Measurements from ENCODE around the gene RNF113B.

RNF113B gene

GRCh38 chr13:98203646-98204326 lies 26.7 kb upstream of the RNF113B start:
- DNase-seq = no peak

DNA sequence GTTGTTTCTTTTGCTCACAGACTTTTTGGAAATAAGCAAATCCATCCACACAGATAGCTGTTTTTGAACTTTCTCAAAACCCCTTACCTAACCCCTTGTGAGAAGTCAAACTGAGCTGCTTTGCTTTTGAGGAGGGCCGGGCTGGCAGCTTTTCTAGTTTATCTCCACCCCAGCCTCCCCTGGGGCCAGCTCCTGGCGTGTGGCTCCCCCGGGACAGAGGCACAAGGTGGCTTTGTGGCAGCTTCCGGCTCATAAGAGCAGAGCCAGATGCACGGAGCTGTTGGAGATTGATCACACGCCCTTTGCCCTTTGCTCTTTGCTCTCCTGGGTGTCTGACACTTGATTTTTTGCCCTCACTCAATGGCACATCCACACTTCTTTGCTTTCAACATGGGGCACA lies 24.9 kb upstream of the RNF113B start:
- no peak for DNase-seq

- DNase-seq = no peak
These were observed 24.1 kb upstream of the RNF113B start for GRCh38 chr13:98201189-98201588.

- DNase-seq = no peak
These were observed 23.3 kb upstream of the RNF113B start for GRCh38 chr13:98200211-98200878.

- DNase-seq = no peak
These were observed 22.4 kb upstream of the RNF113B start for GRCh38 chr13:98199480-98199879.

DNA sequence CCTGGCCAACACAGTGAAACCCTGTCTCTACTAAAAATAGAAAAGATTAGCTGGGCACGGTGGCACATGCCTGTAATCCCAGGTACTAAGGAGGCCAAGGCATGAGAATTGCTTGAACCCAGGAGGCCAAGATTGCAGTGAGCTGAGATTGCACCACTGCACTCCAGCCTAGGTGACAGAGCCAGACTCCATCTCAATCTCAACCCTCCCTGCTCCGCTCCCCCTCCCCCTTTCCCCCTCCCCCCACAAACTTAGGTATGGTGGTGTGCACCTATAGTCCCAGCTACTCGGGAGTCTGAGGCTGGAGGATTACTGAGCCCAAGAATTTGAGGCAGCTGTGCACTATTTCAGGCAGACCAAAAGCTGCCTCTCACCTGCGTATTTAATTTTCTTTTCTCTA lies 21.6 kb upstream of the RNF113B start:
- no peak for DNase-seq

GRCh38 chr13:98195054-98195791 lies 18.2 kb upstream of the RNF113B start:
- no peak for DNase-seq

- DNase-seq = no peak
These were observed 14.9 kb upstream of the RNF113B start for GRCh38 chr13:98192008-98192407.

- no peak for DNase-seq
These were observed 13.9 kb upstream of the RNF113B start for GRCh38 chr13:98190889-98191444.

DNA sequence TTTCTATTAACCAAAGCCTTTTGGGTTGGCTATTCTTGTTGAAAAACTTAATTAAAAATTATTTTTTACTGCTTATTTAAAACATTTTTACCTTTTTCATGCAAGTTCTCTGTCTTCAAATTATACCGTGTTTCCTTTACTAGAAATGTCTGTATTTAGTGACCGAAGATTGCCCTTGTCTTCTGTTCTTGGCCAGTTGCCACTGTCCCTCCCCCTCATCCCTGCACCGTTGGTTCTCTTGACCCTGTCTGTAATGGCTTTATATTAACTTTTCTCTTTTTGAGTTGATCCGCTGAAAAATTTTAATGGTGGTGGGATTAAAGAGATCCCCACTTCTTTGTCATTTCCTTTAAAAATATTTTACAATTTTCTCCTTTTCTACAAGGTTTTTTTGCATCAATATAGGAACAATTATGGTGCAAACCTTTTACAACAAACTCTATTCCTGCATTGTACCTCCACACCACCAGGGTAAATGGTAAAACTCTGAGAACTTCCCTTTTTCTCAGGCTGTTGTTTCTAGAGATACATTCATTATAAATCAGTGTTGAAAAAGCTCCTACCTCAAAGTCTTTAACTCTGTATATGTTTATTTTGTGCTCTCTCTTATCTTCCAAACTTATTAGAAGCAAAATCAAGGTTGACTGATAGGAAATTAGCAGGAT lies 12.9 kb upstream of the RNF113B start:
- no peak for DNase-seq

GRCh38 chr13:98188544-98189166 lies 11.6 kb upstream of the RNF113B start:
- no peak for DNase-seq

- no peak for DNase-seq
These were observed 10.8 kb upstream of the RNF113B start for GRCh38 chr13:98187965-98188261.

DNA sequence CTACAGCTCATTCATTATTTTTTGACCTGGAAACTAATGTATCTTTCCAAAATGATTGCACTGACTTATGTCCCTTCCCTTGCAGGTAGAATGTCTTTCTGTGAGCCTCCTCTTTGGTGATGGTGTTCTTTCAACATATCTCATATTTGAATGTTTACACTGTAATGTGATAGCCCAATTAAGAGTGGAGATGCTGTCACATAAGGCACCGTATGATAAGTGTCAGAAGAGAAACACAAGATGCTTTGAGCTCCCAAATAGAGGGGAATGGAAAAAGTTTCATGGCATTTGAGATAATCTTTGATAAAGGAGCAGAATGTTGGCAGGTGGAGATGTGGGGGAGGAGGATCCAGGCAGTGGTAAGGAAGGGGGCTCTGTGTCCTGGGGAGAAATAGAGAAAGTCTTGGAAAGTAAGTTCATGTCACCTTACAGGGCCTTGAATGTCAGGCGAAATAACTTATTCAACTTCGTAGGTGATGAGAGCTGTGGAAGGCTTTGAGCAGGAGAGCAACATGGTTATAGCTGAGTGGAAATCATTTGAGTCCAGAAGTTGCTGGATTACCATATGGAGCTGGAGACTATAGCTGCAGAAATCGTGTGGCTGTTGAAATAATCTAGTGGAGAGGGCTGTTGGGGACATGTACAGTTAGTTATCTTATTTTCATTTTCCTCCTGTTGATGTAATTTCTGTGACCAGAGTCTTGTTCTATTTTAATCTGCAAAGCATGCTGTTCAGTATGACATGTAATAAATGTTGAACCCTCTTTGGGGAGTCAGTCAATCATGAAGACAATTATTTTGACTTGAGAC lies 10.3 kb upstream of the RNF113B start:
- no peak for DNase-seq

GRCh38 chr13:98184792-98185191 lies 7.7 kb upstream of the RNF113B start:
- DNase-seq = no peak

GRCh38 chr13:98182589-98182988 lies 5.5 kb upstream of the RNF113B start:
- DNase-seq = no peak

- DNase-seq = no peak
These were observed 5.1 kb upstream of the RNF113B start for GRCh38 chr13:98182153-98182552.

DNA sequence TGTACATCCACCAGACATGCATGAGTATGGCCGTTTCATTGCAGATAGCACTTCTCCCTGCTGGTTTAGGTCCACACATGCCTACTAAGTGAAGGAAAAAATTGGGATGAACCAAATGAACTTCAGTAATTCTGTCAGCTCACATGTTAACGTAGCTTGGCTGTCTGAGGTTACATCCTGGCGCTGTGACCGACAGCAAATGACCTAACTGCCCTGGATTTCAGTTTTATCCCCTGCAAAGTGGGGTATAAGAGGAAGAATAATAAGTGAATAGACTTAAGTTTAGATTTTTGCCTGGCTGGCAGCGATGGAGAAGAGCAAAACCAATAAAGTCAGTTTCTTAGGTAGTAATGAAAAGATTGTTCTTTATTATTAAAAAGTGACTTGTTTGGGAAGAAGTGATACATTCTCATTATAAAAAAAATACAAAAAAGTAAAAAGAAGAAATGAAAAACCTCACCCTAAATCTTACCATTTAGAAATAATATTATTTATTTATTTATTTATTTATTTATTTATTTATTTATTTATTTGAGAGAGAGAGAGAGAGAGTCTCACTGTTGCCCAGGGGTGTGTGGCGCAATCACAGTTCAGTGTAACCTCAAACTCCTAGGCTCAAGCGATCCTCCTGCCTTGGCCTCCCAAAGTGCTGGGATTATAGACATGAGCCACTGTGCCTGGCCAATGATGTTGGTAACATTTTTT lies 4.2 kb upstream of the RNF113B start:
- no peak for DNase-seq

- no peak for DNase-seq
These were observed 3.0 kb upstream of the RNF113B start for GRCh38 chr13:98180092-98180491.

DNA sequence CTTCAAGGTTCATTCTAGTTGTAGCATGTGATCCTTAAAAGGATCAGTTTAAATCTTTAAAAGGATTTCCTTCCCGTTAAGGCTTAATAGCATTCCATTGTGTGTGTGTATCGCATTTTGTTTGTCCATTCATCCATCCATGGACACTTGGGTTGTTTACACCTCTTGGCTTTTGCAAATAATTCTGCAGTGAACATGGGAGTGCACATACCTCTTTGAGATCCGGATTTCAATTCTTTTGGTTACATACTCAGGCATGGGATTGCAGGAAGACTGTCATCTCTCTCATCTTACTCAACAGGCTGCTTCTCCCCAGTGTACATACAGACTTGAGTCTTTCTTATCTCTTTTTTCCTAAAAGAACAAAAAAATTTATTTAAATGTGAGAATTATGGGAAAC lies 1.2 kb downstream of the RNF113B start:
- no peak for DNase-seq

- DNase-seq = no peak
These were observed 2.0 kb downstream of the RNF113B start for GRCh38 chr13:98175043-98175442.

- no peak for DNase-seq
These were observed 2.8 kb downstream of the RNF113B start for GRCh38 chr13:98174307-98174706.

Measured in central memory CD4-positive, alpha-beta T cell (primary cell).